HTR-8/SVneo (cell line): ENCODE measurements around the gene RCAN3.
"Not testable (repeated sequence)": the region's sequence is repeated elsewhere in the genome, so short reads cannot be mapped to it uniquely, and the experiment has no call there.

Experiments used
- DNase-seq: peaks from one replicate; pipeline ENCODE4 v3.0.0; 2011; ENCODE audit warnings: low spot score, mixed read lengths; ENCODE audit not compliant: insufficient read length
- FAIRE-seq: peaks from 2 replicates; lab custom pipeline; 2011; peaks lifted over from hg19 to GRCh38; lab: Jason Lieb, UNC

The RCAN3 gene

DNA sequence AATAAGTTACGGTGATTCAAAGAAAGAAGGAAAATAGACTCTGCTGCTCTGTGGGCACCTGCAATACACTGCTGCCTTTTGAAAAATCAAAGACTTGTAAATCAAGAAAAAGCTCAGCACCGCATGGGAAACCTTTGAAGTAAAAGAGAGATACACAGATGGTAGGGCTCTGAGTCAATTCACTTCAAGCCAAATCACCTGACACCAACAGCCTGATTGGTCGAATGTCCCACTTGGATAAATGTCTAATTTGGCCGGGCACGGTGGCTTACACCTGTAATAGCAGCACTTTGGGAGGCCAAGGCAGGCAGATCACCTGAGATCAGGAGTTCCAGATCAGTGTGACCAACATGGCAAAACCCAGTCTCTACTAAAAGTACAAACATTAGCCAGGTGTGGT, 19.2 kb upstream of the RCAN3 start:
- FAIRE-seq (no peak), DNase-seq (no peak)

DNA sequence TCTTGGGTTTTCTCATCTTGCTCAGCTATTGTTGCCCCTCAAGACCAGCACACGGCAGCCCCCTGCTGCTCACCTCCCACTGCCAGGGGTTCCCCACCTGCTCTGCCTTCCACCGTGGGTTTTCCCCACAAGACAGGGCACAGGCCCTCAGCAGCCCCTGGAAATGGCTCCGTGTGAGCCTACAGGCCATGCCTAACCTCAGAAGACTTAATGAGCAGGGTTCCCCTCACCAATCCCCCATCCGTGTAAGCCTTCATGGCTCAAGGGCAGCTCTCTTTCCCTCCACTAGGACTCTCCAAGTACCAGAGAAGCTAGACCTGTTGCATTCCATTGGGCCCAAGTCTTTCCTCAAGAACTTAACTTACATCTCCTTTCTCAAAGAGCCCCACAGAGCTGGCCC, 18.4 kb upstream of the RCAN3 start:
- no peak for FAIRE-seq
- DNase-seq, result no peak

DNA sequence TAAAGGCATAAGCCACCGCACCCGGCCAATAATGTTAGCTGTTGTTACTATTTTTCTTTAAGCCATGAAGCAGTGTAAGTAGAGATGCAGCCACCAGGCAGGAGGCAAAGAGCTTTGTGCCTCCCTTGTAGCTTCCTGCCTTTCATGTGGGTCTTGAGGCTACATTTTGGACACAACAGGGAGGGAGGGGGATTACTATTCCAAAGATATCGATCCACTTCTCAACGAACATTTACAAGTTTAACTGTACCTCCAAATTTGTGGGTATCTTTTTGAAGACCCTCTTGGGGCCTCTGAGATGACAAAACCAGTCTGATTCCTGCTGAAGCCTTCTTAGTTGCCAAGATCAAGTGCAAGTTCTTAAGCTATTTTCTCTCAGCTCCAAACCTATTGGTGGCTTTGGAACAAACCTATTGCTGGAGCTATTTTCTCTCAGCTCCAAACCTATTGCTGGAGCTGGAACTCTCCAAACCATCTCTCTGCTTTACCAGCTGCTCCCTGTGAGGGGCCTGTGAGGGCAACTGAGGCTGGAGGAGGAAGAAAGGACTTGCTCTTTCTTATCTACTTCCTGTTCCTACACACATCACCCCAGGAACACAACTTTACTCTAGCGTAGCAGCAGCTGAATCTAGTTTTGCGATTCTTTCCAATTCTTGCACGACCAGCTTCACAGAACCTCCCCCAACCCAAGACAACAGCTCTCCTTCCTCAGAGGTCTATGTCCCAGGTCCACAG, 16.1 kb upstream of the RCAN3 start:
- DNase-seq (no peak), FAIRE-seq (no peak)

DNA sequence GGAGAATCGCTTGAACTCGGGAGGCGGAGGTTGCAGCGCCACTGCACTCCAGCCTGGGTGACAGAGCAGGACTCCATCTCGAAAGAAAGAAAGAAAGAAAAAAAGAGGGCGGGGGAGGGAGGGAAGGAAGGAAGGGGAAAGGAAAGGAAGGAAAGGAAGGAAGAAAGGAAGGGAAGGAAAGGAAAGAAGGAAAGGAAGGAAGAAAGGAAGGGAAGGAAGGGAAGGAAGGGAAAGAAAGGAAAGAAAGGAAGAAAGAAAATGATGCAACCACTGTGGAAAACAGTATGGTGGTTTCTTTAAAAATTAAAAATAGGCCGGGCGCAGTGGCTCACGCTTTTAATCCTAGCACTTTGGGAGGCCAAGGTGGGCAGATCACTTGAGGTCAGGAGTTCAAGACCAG, 15.2 kb upstream of the RCAN3 start:
- no peak for FAIRE-seq
- DNase-seq, result no peak

DNA sequence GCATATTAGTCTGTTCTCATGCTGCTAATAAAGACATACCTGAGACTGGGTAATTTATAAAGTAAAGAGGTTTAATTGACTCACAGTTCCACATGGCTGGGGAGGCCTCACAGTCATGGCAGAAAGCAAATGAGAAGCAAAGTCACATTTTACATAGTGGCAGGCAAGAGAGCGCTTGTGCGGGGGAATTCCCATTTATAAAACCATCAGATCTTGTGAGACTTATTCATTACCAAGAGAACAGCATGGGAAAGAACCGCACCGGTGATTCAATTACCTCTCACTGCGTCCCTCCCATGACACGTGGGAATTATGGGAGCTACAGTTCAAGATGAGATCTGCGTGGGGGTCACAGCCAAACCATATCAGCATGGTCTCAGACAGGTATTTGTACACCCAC, 14.5 kb upstream of the RCAN3 start:
- FAIRE-seq, DNase-seq: not testable (repeated sequence)

DNA sequence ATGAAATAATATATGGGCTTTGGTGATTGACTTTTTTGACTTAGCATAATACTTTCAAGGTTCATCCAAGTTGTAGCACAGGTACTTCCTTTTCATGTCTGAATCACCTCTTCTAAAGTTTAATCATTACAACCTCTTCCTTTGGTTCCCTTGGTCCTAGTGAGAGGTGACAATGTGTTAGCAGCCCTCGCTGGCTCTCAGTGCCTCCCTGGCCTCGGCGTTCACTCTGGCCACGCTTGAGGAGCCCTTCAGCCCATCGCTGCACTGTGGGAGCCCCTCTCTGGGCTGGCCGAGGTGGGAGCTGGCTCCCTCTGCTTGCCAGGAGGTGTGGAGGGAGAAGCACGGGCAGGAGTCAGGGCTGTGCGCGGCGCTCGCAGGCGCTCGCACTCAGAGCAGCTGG, 13.0 kb upstream of the RCAN3 start:
- DNase-seq, result no peak
- no peak for FAIRE-seq

DNA sequence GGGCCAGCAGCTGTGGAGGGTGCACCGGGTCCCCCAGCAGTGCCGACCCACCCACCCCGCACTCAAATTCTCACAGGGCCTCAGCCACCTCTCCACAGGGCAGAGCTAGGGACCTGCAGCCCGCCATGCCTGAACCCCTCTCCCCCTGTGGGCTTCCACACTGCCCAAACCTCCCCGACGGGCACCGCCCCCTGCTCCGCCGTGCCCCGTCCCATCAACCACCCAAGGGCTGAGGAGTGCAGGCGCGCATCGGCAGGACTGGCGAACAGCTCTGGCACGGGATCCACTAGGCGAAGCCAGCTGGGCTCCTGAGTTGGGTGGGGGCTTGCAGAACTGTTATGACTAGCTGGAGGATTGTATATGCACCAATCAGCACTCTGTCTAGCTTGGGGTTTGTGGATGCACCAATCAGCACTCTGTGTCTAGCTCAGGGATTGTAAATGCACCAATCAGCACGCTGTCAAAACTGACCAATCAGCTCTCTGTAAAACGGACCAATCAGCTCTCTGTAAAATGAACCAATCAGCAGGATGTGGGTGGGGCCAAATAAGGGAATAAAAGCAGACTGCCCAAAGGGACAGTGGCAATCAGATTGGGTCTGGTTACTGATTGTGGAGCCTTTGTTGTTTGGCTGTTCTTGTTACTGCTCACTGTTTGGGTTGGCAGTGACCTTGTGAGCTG, 12.4 kb upstream of the RCAN3 start:
- DNase-seq, result no peak
- FAIRE-seq, result no peak

DNA sequence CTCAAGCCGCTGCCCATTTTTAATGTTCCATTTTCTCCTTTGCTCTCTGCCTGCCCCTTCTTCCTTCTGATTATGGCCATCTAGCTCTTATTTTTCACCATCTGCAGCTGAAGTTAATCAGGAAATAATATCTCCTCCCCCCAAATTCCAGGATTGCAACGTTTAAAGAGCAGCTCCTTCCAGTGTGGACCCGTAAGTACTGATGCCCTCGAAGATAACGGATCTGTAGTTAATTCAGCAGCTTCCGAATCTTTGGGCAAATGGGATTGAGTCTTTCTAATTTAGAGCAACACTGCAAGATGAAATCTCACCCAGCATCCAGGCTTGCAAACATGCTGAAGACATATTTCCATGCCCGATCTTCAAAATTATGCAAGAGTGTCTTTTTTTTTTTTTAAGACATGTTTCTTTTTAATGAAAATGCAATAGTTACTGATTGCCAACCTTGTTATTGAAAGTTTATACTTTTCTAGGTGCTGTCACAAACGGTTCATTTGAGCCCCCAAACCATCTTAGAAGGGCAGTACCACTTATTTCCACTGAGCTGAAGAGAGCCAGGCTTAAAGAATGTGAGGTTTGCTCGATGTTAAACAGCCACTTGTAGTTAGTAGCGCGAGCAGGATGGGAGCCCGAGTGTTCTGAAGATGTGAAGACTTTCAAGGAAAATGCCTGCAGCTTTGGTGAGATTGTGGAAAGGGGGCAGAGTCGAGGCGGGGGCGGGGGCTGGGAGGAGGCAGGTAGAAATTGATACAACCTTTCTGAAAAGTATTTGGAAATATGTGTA, 10.9 kb upstream of the RCAN3 start:
- FAIRE-seq (no peak), DNase-seq (peak; percentile 28)

DNA sequence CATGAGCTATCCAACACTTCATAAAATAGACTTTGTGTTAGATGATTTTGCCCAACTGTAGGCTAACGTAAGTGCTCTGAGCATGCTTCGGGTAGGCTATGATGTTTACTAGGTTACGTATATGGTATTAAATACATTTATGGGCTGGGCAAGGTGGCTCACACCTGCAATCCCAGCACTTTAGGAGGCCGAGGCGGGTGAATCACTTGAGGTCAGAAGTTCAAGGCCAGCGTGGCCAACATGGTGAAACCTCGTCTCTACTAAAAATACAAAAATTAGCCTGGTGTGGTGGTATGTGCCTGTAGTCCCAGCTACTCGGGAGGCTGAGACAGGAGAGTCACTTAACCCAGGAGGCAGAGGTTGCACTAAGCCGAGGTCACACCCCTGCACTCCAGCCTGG, 9.7 kb upstream of the RCAN3 start:
- not testable (repeated sequence) for DNase-seq, FAIRE-seq

DNA sequence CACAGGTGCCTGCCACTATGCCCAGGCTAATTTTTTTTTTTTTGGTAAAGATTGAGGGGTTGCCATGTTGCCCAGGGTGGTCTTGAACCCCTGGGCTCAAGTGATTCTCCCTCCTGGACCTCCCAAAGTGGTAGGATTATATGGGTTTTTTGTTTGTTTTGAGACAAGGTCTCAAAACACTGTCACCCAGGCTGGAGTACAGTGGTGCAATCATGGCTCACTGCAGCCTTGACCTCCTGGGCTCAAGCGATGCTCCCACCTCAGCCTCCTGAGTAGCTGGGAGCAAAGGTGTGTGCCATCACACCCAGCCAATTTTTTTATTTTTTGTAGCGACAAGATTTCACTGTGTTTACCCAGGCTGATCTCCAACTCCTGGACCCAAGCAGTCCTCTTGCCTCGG, 8.9 kb upstream of the RCAN3 start:
- DNase-seq, result no peak
- FAIRE-seq, result no peak

DNA sequence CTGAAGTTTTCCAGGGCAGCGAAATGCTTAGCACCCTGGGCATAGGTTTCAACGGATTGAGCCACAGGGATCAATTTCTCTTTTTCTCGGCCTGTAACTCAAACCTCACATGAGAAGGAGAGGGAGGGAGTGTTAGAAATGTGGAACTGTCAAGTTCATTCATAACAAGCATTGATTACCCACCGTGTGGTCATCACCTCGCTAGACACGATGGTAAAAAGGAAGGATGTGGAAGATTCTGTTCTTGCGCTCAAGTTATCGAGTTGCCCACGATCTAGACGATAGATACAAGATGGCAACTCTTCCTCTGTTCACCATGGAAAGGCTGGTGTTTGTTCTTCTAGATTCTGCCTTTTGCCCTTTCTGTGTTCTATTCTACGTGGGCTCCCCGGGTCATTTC, 4.0 kb upstream of the RCAN3 start:
- no peak for FAIRE-seq
- DNase-seq, result no peak

DNA sequence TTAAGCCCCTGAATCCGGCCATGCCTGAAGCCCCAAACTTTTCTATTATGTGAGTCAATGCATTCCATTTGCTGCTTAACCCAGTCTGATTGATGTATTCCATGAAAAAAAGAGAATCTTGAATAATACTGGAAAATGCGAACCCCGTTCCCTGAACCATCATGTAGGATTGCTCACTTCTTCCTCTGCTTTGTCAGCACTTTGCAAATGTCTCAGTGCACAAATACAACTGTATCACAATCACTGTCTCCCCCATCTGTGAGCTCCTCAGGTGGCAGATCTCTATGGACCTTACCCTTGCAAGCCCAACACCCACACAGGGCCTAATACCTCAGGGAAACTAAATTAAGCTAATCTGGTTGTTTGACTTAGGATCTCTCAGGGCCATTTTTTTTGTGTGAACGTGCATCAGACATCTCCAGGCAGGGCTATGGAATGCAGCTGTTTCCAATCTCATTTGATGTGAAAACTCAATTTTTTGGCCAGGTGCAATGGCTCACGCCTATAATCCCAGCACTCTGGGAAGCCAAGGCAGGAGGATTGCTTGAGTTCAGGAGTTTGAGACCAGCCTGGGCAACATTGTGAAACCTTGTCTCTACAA, 2.1 kb upstream of the RCAN3 start:
- no peak for DNase-seq
- FAIRE-seq, result no peak

DNA sequence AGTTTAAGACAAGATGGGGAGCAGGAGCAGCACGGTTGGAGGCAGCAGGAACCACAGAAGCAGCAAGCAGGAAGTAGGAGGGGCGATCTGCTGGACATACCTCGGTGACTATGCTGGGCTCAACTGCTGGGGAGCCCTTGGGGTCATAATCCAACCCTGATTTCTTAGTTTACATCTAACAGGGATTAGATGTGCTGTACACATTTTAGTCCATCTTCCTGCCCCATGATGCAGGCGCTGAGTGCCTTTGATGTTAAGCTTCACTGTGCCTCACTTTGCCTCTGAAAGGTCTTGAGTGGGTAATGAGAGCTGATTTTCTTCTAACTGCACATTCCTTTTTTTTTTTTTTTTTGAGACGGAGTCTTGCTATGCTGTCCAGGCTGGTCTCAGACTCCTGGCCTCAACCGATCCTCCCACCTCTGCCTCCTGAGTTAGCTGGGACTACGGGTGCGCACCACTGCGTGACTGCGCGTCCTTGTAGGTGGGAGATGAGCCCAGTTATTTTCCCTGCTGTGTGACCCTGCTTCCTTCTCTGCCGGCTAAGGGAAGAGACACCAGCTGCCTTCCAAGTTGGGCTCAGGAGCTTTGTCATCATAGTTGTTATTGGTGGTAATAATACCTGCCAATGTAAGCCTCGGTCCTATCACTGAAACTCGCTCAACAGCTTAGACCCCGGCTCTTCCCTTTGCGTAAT, 1.1 kb upstream of the RCAN3 start:
- FAIRE-seq (no peak), DNase-seq (peak; percentile 26)

DNA sequence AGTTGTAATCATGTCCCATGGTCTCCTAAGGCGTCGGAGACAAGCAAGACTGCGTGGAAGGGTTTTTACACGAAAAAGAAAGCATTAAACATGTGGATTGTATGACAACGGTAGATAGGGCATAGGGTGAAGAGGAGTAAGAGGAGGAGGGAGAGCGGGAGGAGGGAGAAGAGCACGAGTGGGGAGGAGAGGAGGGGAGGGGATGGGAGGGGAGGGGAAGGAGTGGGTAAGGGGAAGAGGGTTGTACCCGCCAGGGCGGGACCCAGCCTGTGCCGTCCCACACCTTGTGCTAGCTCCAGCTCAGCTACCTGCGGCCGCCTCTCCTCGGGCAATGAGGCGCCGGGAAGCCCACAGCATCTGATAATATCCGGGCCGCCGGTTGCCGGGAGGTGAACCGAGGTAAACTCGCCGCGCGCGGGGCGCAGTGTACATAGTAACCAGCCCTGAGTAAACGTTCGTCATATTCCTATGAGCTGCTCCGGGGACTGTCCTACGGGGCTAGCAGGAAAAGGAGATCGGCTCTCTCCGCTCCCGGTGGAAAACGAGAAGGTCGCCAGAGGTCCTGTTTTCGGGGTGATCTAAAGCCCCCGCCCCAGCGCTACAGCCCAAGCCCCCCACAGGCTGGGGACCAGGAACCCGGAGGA, 449 bp upstream of the RCAN3 start:
- FAIRE-seq (peak; percentile 26), DNase-seq (peak; percentile 29)

DNA sequence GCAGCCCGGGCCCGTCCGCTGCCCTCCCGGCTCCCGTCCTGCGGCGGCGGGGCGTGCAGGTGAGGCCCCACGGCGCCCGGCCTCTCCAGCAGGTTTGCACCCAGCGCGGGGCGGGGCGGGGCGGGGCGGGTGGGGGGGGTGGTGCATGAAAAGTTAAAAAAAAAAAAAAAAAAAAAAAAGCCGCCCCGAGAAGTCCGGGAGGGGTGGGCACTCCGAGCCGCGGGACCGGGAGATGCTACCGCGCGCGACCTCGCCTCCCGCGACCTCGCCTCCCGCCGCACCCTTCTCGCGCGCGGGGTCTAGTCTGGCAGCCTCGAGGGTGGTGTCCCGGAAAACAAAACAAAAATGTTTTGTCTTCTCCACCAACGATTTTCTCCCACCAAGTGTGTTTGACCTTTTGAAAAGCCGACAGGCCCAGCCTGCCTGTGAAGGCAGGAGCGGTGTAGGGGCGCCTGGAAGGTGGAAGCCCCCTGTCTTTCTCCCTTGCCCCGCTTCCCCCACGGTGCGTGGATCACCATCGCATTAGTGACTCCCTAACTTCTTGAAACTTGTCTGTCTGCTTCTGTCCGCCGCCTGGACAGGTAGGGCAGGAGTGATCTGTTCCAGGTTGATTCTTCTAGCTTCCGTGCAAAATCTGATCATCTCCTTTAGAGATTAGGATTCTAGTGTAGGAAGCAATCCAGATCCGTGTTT, 569 bp downstream of the RCAN3 start:
- DNase-seq, result peak; percentile 18
- FAIRE-seq, result no peak

DNA sequence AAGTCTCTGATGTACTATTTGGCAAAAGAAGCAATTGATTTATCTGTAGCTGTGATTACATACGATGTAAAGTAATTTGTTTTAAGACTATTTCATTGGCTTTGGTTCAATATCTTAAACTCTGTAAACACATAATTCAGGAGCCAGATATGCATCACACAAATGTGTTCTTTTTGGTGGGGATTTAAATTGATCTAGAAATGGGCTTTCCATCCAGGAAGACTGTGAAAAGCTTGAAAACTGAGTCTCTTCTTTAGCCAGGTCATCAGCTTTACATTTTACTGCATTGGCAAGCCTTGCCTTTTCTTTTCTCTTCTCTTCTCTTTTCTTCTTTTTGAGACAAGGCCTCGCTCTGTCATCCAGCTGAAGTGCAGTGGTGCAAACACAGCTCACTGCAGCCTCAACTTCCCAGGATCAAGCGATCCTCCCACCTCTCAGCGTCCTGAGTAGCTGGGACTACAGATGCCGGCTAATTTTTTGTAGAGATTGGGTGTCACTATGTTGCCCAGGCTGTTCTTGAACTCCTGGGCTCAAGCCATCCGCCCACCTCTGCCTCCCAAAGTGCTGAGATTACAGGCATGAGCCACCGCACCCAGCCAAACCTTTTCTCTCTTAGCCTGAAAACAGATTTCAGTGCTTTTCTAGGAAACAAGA, 1.4 kb downstream of the RCAN3 start:
- FAIRE-seq (no peak), DNase-seq (no peak)

DNA sequence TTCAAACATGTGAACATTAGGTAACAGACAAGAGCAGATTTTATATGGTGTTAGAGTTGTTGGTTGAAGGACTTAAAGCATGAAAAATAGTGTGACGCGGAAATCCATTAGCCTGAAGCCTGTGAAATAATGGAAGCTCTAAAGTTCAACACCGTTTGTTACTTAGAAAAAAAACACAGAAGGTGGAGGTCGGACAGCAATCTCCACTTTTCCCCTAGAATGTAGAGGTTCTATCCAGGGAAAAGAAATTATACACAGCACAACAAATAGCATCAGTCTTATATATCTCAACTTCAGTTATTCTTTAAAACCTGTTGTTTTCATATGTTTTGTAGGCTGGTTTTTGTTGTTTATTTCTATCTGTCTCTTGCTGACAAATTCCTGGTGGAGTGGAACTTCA, 1.9 kb downstream of the RCAN3 start:
- no peak for FAIRE-seq

DNA sequence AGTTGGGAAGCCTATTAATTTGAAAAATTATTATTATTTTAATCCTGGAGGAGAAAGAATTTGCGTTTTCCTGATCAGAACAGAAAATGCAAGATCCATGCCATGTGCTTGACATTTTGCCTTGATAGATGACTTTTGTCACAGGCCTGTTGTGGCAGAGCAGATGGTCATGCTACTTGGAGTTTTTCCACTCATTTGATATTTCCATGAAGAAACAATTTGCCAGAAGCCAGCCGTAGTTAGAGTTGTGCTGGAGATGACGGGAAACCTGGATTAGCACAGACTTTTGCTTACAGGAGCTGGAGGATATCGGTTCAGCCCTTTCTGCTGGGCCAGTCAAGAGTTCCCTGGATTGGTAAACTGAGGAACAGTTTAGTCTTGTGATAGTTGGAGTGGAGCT, 3.2 kb downstream of the RCAN3 start:
- FAIRE-seq (no peak), DNase-seq (no peak)

More for the DNA sequence above, 1.9 kb downstream of the RCAN3 start:
- DNase-seq, result no peak
